Calu3 (cell line): ENCODE results near the gene KMT2C. TPM values are rescaled to one million over a fixed set of nuclear protein-coding genes. Genes with fewer than 3 reads are reported as not detected.

Experiments
- Bru-seq: library from RNA; stranded (reverse); fragments of 400-500 nt; gene quantifications from one replicate; lab custom pipeline; 2021; lab: Mats Ljungman, UMichigan
- BruChase-seq, 2 experiments: library from RNA; stranded (reverse); fragments of 400-500 nt; gene quantifications; one replicate each; lab custom pipeline; 2021; lab: Mats Ljungman, UMichigan
- BruUV-seq: library from RNA; stranded (reverse); fragments of 400-500 nt; replicated peaks from 2 replicates; lab custom pipeline; 2021; lab: Mats Ljungman, UMichigan
- CTCF ChIA-PET: fragments of 300-600 bp; sonication (Branson Sonifier 250); formaldehyde crosslinking; loops from one replicate; lab custom pipeline; 2022; ENCODE audit warnings: antibody characterized with exemption; lab: Charles Lee
- DNase-seq: peaks from one replicate; pipeline ENCODE4 v3.0.0; 2022
- H3K27ac Mint-ChIP-seq: one replicate; pipeline ENCODE4 v1.8.0; 2022; ENCODE audit warnings: mixed read lengths; ENCODE audit not compliant: unreplicated experiment
- H3K27me3 Mint-ChIP-seq: one replicate; pipeline ENCODE4 v1.8.0; 2022; ENCODE audit warnings: mixed read lengths; ENCODE audit not compliant: unreplicated experiment
- H3K36me3 Mint-ChIP-seq: one replicate; pipeline ENCODE4 v1.8.0; 2022; ENCODE audit warnings: mild to moderate bottlenecking, moderate library complexity, mixed read lengths; ENCODE audit not compliant: insufficient read depth, unreplicated experiment
- H3K4me1 Mint-ChIP-seq: one replicate; pipeline ENCODE4 v1.8.0; 2022; ENCODE audit warnings: mild to moderate bottlenecking, low read depth, mixed read lengths; ENCODE audit not compliant: unreplicated experiment
- H3K4me3 Mint-ChIP-seq: one replicate; pipeline ENCODE4 v1.8.0; 2022; ENCODE audit warnings: mild to moderate bottlenecking, low read depth, moderate library complexity, mixed read lengths; ENCODE audit not compliant: unreplicated experiment
- H3K9me3 Mint-ChIP-seq: one replicate; pipeline ENCODE4 v1.8.0; 2022; ENCODE audit warnings: low read depth, mixed read lengths; ENCODE audit not compliant: unreplicated experiment
- CTCF ChIP-seq: fragments of 200-600 bp; IDR thresholded peaks from one replicate; pipeline ENCODE4 v1.8.0; 2022; ENCODE audit warnings: antibody characterized with exemption; ENCODE audit not compliant: unreplicated experiment
- intact Hi-C: fragments of 100-400 bp; cut with micrococcal nuclease; formaldehyde crosslinking; loops from one replicate; pipeline ENCODE4 v1.10.0; 2022; ENCODE audit not compliant: unreplicated experiment
- long read RNA-seq: library from polyadenylated mRNA; stranded (forward); transcript quantifications from one replicate; pipeline ENCODE4 v2.0.0, GENCODE V29; 2022
- total RNA-seq: library from RNA; stranded (reverse); gene quantifications from 2 replicates; pipeline ENCODE4 v1.2.3, GENCODE V29; 2022

KMT2C gene
- total RNA-seq (71.1 and 73.4 TPM in 2 replicates), Bru-seq, nascent RNA (percentile 92 among the genes with signal in this experiment), BruChase-seq, experiment 1, labeled RNA remaining after a 6-hour chase (percentile 87 among the genes with signal in this experiment), BruChase-seq, experiment 2, labeled RNA remaining after a 2-hour chase (percentile 89 among the genes with signal in this experiment)
- long read RNA-seq, partial matches to known transcripts, result 2 of 11 reads
- long read RNA-seq, other reads (novel, unspliced or antisense), result 9 of 11 reads

DNA sequence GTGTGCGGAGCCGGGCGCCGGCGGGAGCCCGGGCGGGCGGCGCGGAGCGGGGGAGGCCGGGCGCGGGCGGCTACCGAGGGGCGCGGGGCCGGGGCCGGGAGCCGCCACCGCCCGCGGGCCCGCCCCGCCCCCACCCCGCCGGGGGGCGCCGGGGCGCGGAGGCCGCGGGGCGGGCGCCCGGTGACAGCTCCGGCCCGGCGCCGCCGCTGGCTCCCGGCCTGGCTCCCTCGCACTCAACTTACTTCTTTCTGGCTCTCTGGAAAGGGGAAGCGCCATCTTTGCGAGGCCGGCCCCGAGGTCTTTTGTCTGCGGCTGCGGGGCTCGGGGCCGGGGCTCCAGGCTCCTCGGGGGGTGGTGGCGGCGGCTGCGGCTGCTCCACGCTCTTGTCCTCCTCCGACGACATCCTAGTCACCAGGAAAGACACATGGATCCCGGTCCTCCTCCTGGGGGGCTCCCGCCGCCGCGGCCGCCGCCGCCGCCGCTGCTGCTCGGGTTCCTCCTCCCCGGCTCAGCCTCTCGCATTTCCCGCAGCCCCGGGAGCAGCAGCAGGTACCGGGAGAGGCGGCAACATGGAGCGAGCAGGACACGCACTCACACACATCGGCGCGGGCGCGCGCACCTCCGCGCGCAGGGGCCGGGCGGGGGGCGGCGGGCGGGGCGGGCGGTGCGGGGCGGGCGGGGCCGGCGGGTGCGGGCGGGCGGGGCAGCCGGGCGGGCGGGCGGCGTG, at the start of gene KMT2C:
KMT2C (minus strand) TSS at position 620 of the 727 bp plus-strand sequence; CDS start at position 403, 217 bp downstream.
- Mint-ChIP-seq H3K4me3 (peak within 1 kb of the TSS; percentile 85), H3K36me3 (peaks cover 36% of the 10 kb centered on the region), H3K9me3 (no peaks in the 10 kb centered on the region), H3K27me3 (no peaks in the 10 kb centered on the region), H3K27ac (peak within 1 kb of the TSS; percentile 85), H3K4me1 (peaks cover 16% of the 10 kb centered on the region)
- DNase-seq, result peak; percentile 51
- TF ChIP-seq CTCF, result no peak
- CTCF ChIA-PET, result no interaction called here
- BruUV-seq, result no TSS peak
- intact Hi-C loops, result loop anchor here (2.0 to 10.0 kb wide), 2 partner anchors 95 to 239 kb away; partner anchors contain the start of gene XRCC2

DNA sequence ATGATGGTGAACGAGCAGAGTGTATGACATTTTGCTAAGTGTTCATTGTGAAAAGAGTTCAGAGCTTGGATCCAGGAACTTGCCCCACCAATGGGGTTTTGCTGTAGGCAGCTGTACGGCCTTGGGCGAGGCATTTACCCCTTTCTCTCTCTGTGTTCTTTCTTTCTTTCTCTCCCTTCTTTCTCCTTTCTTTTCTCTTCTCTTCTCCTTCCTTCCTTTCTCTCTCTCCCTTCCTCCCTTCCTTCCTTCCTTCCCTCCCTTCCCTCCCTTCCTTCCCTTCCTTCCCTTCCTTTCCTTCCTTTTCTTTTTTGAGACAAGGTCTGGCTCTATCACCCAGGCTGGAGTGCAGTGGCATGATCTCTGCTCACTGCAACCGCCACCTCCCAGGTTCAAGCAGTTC, 45.3 kb upstream of the KMT2C start:
- Mint-ChIP-seq H3K9me3 (no peaks in the 10 kb centered on the region), H3K27me3 (no peaks in the 10 kb centered on the region), H3K4me1 (no peaks in the 10 kb centered on the region), H3K4me3 (no peak overlapping the region), H3K27ac (no peak overlapping the region), H3K36me3 (no peaks in the 10 kb centered on the region)
- intact Hi-C loops, result no loop called here
- CTCF ChIA-PET, result no interaction called here
- no peak for TF ChIP-seq CTCF
- no TSS peak for BruUV-seq
- DNase-seq, result no peak

DNA sequence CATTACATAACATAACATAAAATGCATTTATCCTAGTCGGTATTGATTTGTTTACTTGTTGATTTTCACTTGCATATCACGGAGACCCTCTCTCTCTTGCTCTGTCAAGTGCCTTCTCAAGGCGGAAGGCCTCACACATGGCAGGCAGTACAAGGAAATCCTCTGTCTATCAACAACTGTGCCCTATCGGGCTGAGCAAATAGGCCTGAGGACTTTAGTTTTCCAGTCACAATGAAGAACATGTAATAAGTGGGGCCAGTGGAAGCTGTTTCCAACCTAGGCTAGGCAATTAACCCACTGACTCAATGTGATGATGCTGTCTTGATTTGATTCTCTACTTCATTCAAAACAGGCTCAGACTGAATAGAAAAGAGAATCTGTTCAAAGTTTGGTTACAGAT, 44.9 kb upstream of the KMT2C start:
- no peak for TF ChIP-seq CTCF
- Mint-ChIP-seq H3K27ac (no peak overlapping the region), H3K4me1 (no peaks in the 10 kb centered on the region), H3K27me3 (no peaks in the 10 kb centered on the region), H3K36me3 (no peaks in the 10 kb centered on the region), H3K4me3 (no peak overlapping the region), H3K9me3 (no peaks in the 10 kb centered on the region)
- DNase-seq, result no peak
- BruUV-seq, result no TSS peak
- CTCF ChIA-PET, result no interaction called here
- intact Hi-C loops, result no loop called here

DNA sequence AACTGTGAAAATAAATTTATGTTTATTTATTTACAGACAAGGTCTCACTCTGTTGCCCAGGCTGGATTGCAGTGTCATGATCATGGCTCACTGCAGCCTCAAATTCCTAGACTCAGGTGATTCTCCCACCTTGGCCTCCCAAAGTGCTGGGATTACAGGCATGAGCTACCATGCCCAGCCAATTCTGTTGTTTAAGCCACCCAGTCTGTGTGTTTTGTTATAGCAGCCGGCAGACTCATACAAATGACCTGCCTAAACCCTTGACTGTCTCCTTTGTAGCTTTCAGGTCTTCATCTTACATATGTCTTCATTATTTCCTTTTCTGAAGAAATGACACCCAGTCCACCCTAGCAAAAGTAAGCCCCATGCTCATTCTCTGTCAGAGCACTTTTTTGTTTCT, 43.8 kb upstream of the KMT2C start:
- no peak overlapping the region for H3K4me3 Mint-ChIP-seq
- H3K36me3 Mint-ChIP-seq, result no peaks in the 10 kb centered on the region
- CTCF ChIA-PET, result no interaction called here
- BruUV-seq, result no TSS peak
- no peaks in the 10 kb centered on the region for H3K4me1 Mint-ChIP-seq
- no peaks in the 10 kb centered on the region for H3K27me3 Mint-ChIP-seq
- DNase-seq, result no peak
- H3K27ac Mint-ChIP-seq, result no peak overlapping the region
- no peak for TF ChIP-seq CTCF
- intact Hi-C loops, result no loop called here
- no peaks in the 10 kb centered on the region for H3K9me3 Mint-ChIP-seq
